Measurements from ENCODE around the gene ADD3. TPM values are rescaled to one million over a fixed set of nuclear protein-coding genes. Genes with fewer than 3 reads are reported as not detected.
"Not testable (repeated sequence)": the region's sequence is repeated elsewhere in the genome, so short reads cannot be mapped to it uniquely, and the experiment has no call there.

Gene ADD3
- total RNA-seq, 1 donor from 2014 or later: 95.3 TPM

GRCh38 chr10:110107430-110107829, 99.6 kb downstream of the ADD3 start:
- Mint-ChIP-seq H3K9me3 (no peaks in the 10 kb centered on the region), H3K27me3 (no peaks in the 10 kb centered on the region), H3K4me3 (no peak overlapping the region), H3K27ac (no peak overlapping the region), H3K4me1 (peaks cover 32% of the 10 kb centered on the region), H3K36me3 (ENCODE audit: low read depth) (peaks cover 65% of the 10 kb centered on the region)
- no peak for DNase-seq
- POLR2A ChIA-PET: no interaction called here
- no peak for TF ChIP-seq CTCF (IDR thresholded peaks at IDR 0.05)
- no peak for ATAC-seq (ENCODE audit: low read depth)
- intact Hi-C loops (cut with micrococcal nuclease): no loop called here
- CTCF ChIA-PET: interaction anchor here (1.4 to 2.7 kb wide), 2 partner anchors 129 to 223 kb away, joined by 5 to 8 read pairs; no protein-coding TSS in a partner anchor

GRCh38 chr10:110107887-110108286, 100.1 kb downstream of the ADD3 start:
- H3K4me3 Mint-ChIP-seq: no peak overlapping the region
- intact Hi-C loops (cut with micrococcal nuclease): no loop called here
- POLR2A ChIA-PET: no interaction called here
- no peak for ATAC-seq (ENCODE audit: low read depth)
- H3K9me3 Mint-ChIP-seq: no peaks in the 10 kb centered on the region
- no peak overlapping the region for H3K27ac Mint-ChIP-seq
- CTCF ChIA-PET: interaction anchor here (1.4 to 2.7 kb wide), 2 partner anchors 129 to 224 kb away, joined by 5 to 8 read pairs; no protein-coding TSS in a partner anchor
- no peak for TF ChIP-seq CTCF (IDR thresholded peaks at IDR 0.05)
- peaks cover 31% of the 10 kb centered on the region for H3K4me1 Mint-ChIP-seq
- no peak for DNase-seq
- no peaks in the 10 kb centered on the region for H3K27me3 Mint-ChIP-seq
- peaks cover 68% of the 10 kb centered on the region for H3K36me3 Mint-ChIP-seq (ENCODE audit: low read depth)

DNA sequence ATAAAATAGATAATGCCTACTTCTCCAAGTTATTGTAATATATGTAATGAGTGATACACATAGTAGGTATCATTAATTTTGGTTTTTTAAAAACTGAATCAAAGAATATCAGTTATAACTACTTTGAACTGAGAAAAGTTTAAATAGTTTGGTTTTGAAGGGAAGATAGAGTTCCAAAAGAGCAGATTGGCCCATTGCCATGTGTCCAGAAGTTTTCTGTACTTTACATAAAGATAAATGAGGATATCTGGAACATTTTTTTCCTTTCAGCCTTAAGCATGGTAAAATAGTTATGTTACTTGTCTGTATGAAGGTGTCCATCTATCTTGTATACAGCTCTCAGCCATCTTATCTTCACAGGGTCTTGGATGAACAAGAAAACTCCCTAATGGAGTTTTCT, 101.7 kb downstream of the ADD3 start:
- TF ChIP-seq CTCF (IDR thresholded peaks at IDR 0.05): no peak
- H3K4me3 Mint-ChIP-seq: no peak overlapping the region
- H3K4me1 Mint-ChIP-seq: peaks cover 16% of the 10 kb centered on the region
- H3K27me3 Mint-ChIP-seq: no peaks in the 10 kb centered on the region
- POLR2A ChIA-PET: interaction anchor here (1.1 kb wide), 1 partner anchor 42 kb away, joined by 4 read pairs; no protein-coding TSS in a partner anchor
- intact Hi-C loops (cut with micrococcal nuclease): no loop called here
- DNase-seq (no peak), ATAC-seq (ENCODE audit: low read depth) (no peak)
- H3K36me3 Mint-ChIP-seq (ENCODE audit: low read depth): peaks cover 70% of the 10 kb centered on the region
- H3K27ac Mint-ChIP-seq: no peak overlapping the region
- no peaks in the 10 kb centered on the region for H3K9me3 Mint-ChIP-seq
- CTCF ChIA-PET: interaction anchor here (2.7 kb wide), 1 partner anchor 131 kb away, joined by 8 read pairs; no protein-coding TSS in a partner anchor

DNA sequence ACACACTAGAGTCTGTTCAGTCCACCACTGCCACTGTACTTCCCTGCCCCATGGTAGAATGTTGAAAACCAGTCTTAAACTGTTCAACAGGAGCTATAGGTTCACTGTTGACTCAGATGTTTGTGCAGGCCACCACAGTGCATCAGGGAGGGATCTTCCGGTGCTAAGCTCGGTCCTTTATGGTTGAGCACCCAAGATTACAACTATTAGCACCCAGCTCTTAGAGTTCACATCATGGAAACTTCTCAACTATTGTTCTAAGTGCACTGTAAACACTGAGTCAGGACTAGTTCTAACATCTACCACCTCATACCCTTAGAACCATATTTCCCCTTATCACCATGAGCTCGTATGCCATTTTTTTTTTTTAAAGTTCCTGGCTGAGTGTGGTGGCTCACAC, 102.6 kb downstream of the ADD3 start:
- Mint-ChIP-seq H3K4me3 (no peak overlapping the region), H3K36me3 (ENCODE audit: low read depth) (peaks cover 73% of the 10 kb centered on the region), H3K9me3 (no peaks in the 10 kb centered on the region), H3K4me1 (peaks cover 16% of the 10 kb centered on the region), H3K27me3 (no peaks in the 10 kb centered on the region), H3K27ac (peak overlapping the region; percentile 71)
- TF ChIP-seq CTCF (IDR thresholded peaks at IDR 0.05): no peak
- DNase-seq: no peak
- ChIA-PET CTCF (interaction anchor here (0.6 kb wide), 1 partner anchor 22 kb away, joined by 3 read pairs; no protein-coding TSS in a partner anchor), POLR2A (interaction anchor here (0.8 kb wide), 1 partner anchor 103 kb away, joined by 3 read pairs; the partner anchor contains the start of gene ADD3)
- intact Hi-C loops (cut with micrococcal nuclease): no loop called here
- ATAC-seq (ENCODE audit: low read depth): peak; percentile 80

- ChIA-PET POLR2A (no interaction called here), CTCF (interaction anchor here (1.4 kb wide), 1 partner anchor 230 kb away, joined by 5 read pairs; no protein-coding TSS in a partner anchor)
- no peak overlapping the region for H3K4me3 Mint-ChIP-seq
- intact Hi-C loops (cut with micrococcal nuclease): no loop called here
- no peak overlapping the region for H3K27ac Mint-ChIP-seq
- no peaks in the 10 kb centered on the region for H3K9me3 Mint-ChIP-seq
- ATAC-seq (ENCODE audit: low read depth) (no peak), DNase-seq (no peak)
- no peak for TF ChIP-seq CTCF (IDR thresholded peaks at IDR 0.05)
- peaks cover 78% of the 10 kb centered on the region for H3K36me3 Mint-ChIP-seq (ENCODE audit: low read depth)
- no peaks in the 10 kb centered on the region for H3K27me3 Mint-ChIP-seq
- H3K4me1 Mint-ChIP-seq: peaks cover 16% of the 10 kb centered on the region
Measured at GRCh38 chr10:110113670-110114337, 106.0 kb downstream of the ADD3 start.

DNA sequence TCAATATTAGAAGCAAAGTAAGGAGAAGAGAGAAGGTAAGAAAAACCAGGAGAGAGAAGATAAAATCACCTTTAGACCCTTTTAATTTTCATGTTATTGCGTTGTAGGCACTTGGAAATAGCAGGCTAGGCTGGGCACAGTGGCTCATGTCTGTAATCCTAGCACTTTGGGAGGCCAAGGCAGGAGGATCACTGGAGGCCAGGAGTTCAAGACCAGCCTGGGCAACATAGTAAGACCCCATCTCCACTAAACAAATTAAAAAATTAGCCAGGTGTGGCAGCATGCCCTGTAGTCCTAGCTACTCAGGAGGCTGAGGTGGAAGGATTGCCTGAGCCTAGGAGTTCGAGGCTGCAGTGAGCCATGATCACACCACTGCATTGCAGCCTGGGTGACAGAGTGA, 106.9 kb downstream of the ADD3 start:
- H3K36me3 Mint-ChIP-seq (ENCODE audit: low read depth): peaks cover 82% of the 10 kb centered on the region
- intact Hi-C loops (cut with micrococcal nuclease): loop anchor here (5.0 kb wide), 1 partner anchor 232 kb away; no protein-coding TSS in a partner anchor
- peaks cover 11% of the 10 kb centered on the region for H3K4me1 Mint-ChIP-seq
- POLR2A ChIA-PET: interaction anchor here (0.7 kb wide), 1 partner anchor 59 kb away, joined by 6 read pairs; no protein-coding TSS in a partner anchor
- H3K27ac Mint-ChIP-seq; H3K27me3 Mint-ChIP-seq; DNase-seq; H3K9me3 Mint-ChIP-seq; ATAC-seq (ENCODE audit: low read depth); H3K4me3 Mint-ChIP-seq: not testable (repeated sequence)
- CTCF ChIA-PET: interaction anchor here (1.1 kb wide), 1 partner anchor 137 kb away, joined by 3 read pairs; no protein-coding TSS in a partner anchor

Measured in activated B cell treated with CpG ODN at 0.5 μM for 24 hours (primary cell).